GM19463 (cell line): ENCODE results near the gene PITPNM1.
"Not testable (repeated sequence)": the region's sequence is repeated elsewhere in the genome, so short reads cannot be mapped to it uniquely, and the experiment has no call there.

Experiments
- ATAC-seq: cut with Tn5 transposase; IDR thresholded peaks from one replicate; pipeline ENCODE4 v1.9.1; 2021; ENCODE audit warnings: mild to moderate bottlenecking, moderate library complexity; ENCODE audit not compliant: unreplicated experiment

PITPNM1 gene

GRCh38 chr11:67523556-67524479 is 18.7 kb upstream of the PITPNM1 start:
- ATAC-seq: no peak

- ATAC-seq: no peak
Observed at GRCh38 chr11:67522844-67523555, 17.8 kb upstream of the PITPNM1 start, which contains the start of gene CABP2. Gene CABP2 (minus strand): TSS chr11:67523446. CDS start chr11:67523326, 120 bp downstream.

GRCh38 chr11:67522338-67522737 is 17.2 kb upstream of the PITPNM1 start:
- no peak for ATAC-seq

GRCh38 chr11:67521924-67522323 is 16.8 kb upstream of the PITPNM1 start:
- ATAC-seq: no peak

- no peak for ATAC-seq
Observed at GRCh38 chr11:67520856-67521824, 16.0 kb upstream of the PITPNM1 start.

DNA sequence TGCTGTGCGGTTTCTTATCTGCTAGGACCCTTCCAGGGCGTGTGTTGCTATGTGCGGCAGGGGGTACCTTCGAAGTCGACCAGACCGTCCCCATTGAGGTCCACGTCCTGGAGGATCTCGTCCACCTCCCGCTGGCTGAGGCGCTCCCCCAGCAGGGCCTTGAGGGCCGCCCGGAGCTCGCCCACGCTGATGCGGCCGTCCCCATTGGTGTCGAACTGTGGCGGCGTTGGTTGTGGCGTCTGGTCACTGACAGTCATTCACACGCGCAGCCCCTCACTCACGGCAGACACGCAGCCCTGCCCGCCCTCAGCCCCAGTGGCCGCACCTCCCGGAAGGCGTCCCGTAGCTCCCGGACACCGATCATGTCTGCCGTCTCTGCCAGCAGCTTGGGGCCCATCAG is 14.6 kb upstream of the PITPNM1 start:
- ATAC-seq: no peak

- ATAC-seq: no peak
Observed at GRCh38 chr11:67517784-67518552, 12.8 kb upstream of the PITPNM1 start.

DNA sequence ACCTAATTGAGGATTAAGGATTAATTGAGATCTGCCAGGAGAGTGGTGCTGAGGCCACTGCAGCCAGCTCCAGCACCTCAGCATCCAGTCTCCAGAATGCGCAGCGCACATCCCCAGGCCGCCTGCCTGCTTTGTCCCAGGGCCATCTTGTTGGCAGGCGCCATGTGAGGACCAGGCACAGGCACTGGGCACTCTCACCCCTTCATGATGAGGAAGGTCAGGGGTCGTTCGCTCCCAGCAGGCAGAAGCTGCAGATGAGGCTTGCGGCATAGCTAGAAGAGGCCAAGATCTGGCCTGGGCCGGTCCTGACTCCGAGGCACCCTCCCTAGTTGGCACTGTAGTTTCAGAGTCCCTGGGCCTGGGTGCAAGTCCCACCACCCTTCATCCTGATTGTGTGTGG is 11.6 kb upstream of the PITPNM1 start:
- ATAC-seq: no peak

- ATAC-seq: no peak
Observed at GRCh38 chr11:67514116-67514515, 9.0 kb upstream of the PITPNM1 start.

DNA sequence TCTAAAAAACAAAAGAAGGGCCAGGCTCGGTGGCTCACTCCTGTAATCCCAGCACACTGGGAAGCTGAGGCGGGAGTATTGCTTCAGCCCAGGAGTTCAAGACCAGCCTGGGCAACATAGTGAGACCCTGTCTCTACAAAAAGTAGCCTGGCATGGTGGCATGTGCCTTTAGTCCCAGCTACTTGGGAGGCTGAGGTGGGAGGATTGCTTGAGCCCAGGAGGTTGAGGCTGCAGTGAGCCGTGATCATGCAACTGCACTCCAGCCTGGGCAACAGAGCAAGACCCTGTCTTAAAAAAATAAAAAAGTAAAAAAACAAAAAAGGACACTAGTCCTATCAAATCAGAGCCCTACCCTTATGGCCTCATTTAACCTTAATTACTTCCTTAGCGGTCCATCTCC is 6.4 kb upstream of the PITPNM1 start:
- ATAC-seq: not testable (repeated sequence)

DNA sequence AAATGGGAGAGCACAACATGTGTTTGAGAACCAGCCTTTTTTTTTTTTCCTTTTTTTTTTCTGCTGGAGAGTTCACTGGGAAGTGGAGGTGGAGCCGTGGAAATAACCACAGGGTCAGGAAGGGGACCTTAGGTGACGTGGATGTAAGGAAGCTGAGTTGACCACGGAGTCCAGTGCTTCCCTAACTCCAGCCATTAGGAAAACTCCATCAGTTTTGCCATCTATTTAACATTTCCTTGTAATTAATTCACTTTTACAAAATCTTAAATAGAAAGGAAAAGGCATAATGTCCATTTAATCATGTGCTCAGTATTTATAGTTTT is 4.8 kb upstream of the PITPNM1 start:
- ATAC-seq: no peak

- peak; percentile 36 for ATAC-seq
Observed at GRCh38 chr11:67508486-67509121, 3.4 kb upstream of the PITPNM1 start.

- peak; percentile 73 for ATAC-seq
Observed at GRCh38 chr11:67507864-67508485, 2.8 kb upstream of the PITPNM1 start, which contains the start of gene CDK2AP2. Gene CDK2AP2 (minus strand): TSS chr11:67508162. CDS start chr11:67508082, 80 bp downstream.

- ATAC-seq: no peak
Observed at GRCh38 chr11:67507242-67507863, 2.2 kb upstream of the PITPNM1 start.

DNA sequence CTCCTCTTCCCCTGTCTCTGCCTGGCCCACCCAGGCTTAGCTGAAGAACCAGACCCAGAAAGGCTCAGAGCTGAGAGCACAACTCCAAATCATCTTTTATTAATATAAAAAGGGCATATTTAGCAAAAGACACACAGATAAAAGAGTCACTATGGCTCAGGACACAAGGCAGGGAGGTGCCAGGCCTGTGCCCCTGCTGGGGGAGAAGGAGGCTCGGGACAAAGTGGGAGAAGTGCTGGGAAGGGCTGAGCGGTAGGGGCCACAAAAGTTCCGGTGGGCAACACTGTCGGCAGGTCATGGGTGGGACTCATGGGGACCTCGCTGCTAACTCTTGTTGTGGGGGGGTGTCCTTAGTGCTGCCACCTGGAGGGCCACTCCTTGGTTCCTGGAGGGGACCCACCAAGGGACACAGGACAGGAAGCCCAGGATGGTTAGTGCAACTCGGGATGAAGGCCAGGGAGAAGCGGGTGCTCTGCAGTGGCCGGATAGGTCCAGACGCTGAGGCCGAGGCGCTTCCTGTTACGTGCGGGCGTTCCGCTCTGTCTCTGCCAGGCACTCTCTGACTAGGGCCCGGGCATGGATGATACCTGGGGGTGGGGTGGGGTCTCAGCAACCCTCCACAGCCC is 1.4 kb upstream of the PITPNM1 start:
- ATAC-seq: no peak

DNA sequence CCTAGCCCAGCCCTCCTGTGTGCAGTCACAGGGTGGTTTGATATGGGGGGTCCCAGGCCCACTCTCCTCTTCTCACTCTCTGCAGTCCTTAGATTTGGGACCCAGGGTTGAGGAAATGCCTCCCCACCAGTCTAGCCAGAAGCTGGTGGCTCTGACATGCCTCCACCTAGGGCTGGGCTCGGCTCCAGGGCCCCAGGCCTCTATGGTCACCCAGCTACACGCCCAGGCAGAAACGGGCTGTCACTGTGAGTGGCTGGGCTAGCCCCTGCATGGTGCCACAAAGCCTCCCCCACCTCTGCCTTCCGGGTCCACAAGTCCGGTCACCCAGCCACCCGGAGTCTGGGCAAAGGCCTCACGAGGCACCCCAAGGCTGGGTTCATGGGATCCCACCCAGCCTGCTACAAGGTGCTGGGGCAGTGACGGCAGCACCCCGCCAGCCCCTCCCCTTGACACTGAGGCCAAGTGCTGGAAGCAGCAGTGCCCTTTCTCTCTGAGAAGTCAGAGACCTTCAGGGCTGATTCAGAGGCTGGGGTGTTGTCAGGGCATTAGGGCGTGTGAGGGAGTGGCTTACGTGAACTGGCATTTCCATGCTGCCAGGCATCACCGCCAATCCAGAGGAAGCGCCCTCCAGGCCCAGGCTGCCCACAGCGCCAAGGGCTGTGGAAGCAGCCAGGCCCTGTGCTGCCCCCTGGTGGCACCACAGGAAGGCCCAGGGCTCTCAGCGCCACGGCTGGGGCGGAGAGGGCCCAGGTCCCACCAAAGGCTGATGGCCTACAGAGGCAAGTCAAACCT is 638 bp upstream of the PITPNM1 start:
- ATAC-seq: no peak
